DMS53 (cell line): ENCODE results near the gene GRIK5.

ENCODE experiments used
- DNase-seq: peaks from one replicate; lab custom pipeline; 2025; lab: John Stamatoyannopoulos, UW

Gene GRIK5

GRCh38 chr19:42076380-42076944 lies 6.5 kb upstream of the GRIK5 start:
- no peak for DNase-seq

- DNase-seq: peak; percentile 100
Observed at GRCh38 chr19:42075616-42076379, 5.8 kb upstream of the GRIK5 start, which contains the start of gene ZNF574. Gene ZNF574 (plus strand): TSS chr19:42076166. CDS start chr19:42078607, 2,441 bp downstream.

- DNase-seq: no peak
Observed at GRCh38 chr19:42075364-42075615, 5.3 kb upstream of the GRIK5 start.

GRCh38 chr19:42074513-42075363 lies 4.7 kb upstream of the GRIK5 start:
- DNase-seq: peak; percentile 73

- no peak for DNase-seq
Observed at GRCh38 chr19:42071247-42071646, 1.2 kb upstream of the GRIK5 start.

GRCh38 chr19:42068756-42069571 lies 1.0 kb downstream of the GRIK5 start:
- DNase-seq: no peak

GRCh38 chr19:42068361-42068755 lies 1.6 kb downstream of the GRIK5 start:
- DNase-seq: no peak

- no peak for DNase-seq
Observed at GRCh38 chr19:42067315-42067888, 2.6 kb downstream of the GRIK5 start.

- DNase-seq: peak; percentile 92
Observed at GRCh38 chr19:42066075-42066754, 3.8 kb downstream of the GRIK5 start.

- no peak for DNase-seq
Observed at GRCh38 chr19:42065511-42065910, 4.5 kb downstream of the GRIK5 start.

- DNase-seq: no peak
Observed at GRCh38 chr19:42065051-42065450, 5.0 kb downstream of the GRIK5 start.

- DNase-seq: no peak
Observed at GRCh38 chr19:42064432-42064831, 5.6 kb downstream of the GRIK5 start.

GRCh38 chr19:42062381-42062780 lies 7.6 kb downstream of the GRIK5 start:
- no peak for DNase-seq

GRCh38 chr19:42060117-42060516 lies 9.9 kb downstream of the GRIK5 start:
- DNase-seq: no peak

- DNase-seq: no peak
Observed at GRCh38 chr19:42059196-42059595, 10.8 kb downstream of the GRIK5 start.

GRCh38 chr19:42057846-42058245 lies 12.2 kb downstream of the GRIK5 start:
- no peak for DNase-seq

- no peak for DNase-seq
Observed at GRCh38 chr19:42054205-42054604, 15.8 kb downstream of the GRIK5 start.

- no peak for DNase-seq
Observed at GRCh38 chr19:42053037-42053935, 16.7 kb downstream of the GRIK5 start.

- DNase-seq: peak; percentile 61
Observed at GRCh38 chr19:42052241-42052863, 17.7 kb downstream of the GRIK5 start.
